ENCODE data around the gene ZNF622.

The ZNF622 gene

GRCh38 chr5:16461026-16461425 lies 4.6 kb downstream of the ZNF622 start:
- no peak overlapping the region for H3K9ac ChIP-seq
- TF ChIP-seq CTCF (conservative IDR thresholded peaks at IDR 0.05; ENCODE audit: low read depth, low read length) = no peak
- no peak overlapping the region for H3K4me3 ChIP-seq (IDR thresholded peaks at IDR 0.05; ENCODE audit: insufficient read depth, low read depth, low read length)
- H3K4me1 ChIP-seq (ENCODE audit: low read depth, poor library complexity, severe bottlenecking) = peaks cover 41% of the 10 kb centered on the region
- H3K27me3 ChIP-seq (ENCODE audit: insufficient read depth, low read depth) = no peaks in the 10 kb centered on the region
- H3K79me2 ChIP-seq (ENCODE audit: insufficient read depth, low read depth) = peaks cover 49% of the 10 kb centered on the region
- H2AFZ ChIP-seq (ENCODE audit: low read depth) = no peak overlapping the region
- H3K4me2 ChIP-seq = no peak overlapping the region
- H3K27ac ChIP-seq = no peak overlapping the region
- H3K36me3 ChIP-seq (ENCODE audit: insufficient read depth) = peaks cover 15% of the 10 kb centered on the region; the same call in 1 of the 2 replicates
- peaks cover 6% of the 10 kb centered on the region; the same call in 1 of the 2 replicates for H4K20me1 ChIP-seq (ENCODE audit: insufficient read depth)

- peaks cover 46% of the 10 kb centered on the region for H3K4me1 ChIP-seq (ENCODE audit: low read depth, poor library complexity, severe bottlenecking)
- no peak overlapping the region for H2AFZ ChIP-seq (ENCODE audit: low read depth)
- no peaks in the 10 kb centered on the region for H3K27me3 ChIP-seq (ENCODE audit: insufficient read depth, low read depth)
- H3K79me2 ChIP-seq (ENCODE audit: insufficient read depth, low read depth) = peaks cover 54% of the 10 kb centered on the region
- peaks cover 20% of the 10 kb centered on the region; the same call in 1 of the 2 replicates for H3K36me3 ChIP-seq (ENCODE audit: insufficient read depth)
- H3K4me3 ChIP-seq (IDR thresholded peaks at IDR 0.05; ENCODE audit: insufficient read depth, low read depth, low read length) = no peak overlapping the region
- peaks cover 9% of the 10 kb centered on the region; the same call in 1 of the 2 replicates for H4K20me1 ChIP-seq (ENCODE audit: insufficient read depth)
- no peak overlapping the region for H3K9ac ChIP-seq
- TF ChIP-seq CTCF (conservative IDR thresholded peaks at IDR 0.05; ENCODE audit: low read depth, low read length) = no peak
- H3K4me2 ChIP-seq = no peak overlapping the region
- no peak overlapping the region for H3K27ac ChIP-seq
These were observed 6.1 kb downstream of the ZNF622 start for GRCh38 chr5:16459451-16459850.

- H4K20me1 ChIP-seq (ENCODE audit: insufficient read depth) = peaks cover 5% of the 10 kb centered on the region; the same call in 1 of the 2 replicates
- peaks cover 13% of the 10 kb centered on the region; the same call in 1 of the 2 replicates for H3K36me3 ChIP-seq (ENCODE audit: insufficient read depth)
- no peak overlapping the region for H3K4me2 ChIP-seq
- H3K27ac ChIP-seq = no peak overlapping the region
- H3K79me2 ChIP-seq (ENCODE audit: insufficient read depth, low read depth) = peaks cover 45% of the 10 kb centered on the region
- no peaks in the 10 kb centered on the region for H3K27me3 ChIP-seq (ENCODE audit: insufficient read depth, low read depth)
- H3K9ac ChIP-seq = no peak overlapping the region
- H3K4me1 ChIP-seq (ENCODE audit: low read depth, poor library complexity, severe bottlenecking) = peaks cover 31% of the 10 kb centered on the region
- no peak for TF ChIP-seq CTCF (conservative IDR thresholded peaks at IDR 0.05; ENCODE audit: low read depth, low read length)
- no peak overlapping the region for H3K4me3 ChIP-seq (IDR thresholded peaks at IDR 0.05; ENCODE audit: insufficient read depth, low read depth, low read length)
- H2AFZ ChIP-seq (ENCODE audit: low read depth) = no peak overlapping the region
These were observed 7.7 kb downstream of the ZNF622 start for GRCh38 chr5:16457853-16458252.

- H3K27ac ChIP-seq = no peak overlapping the region
- peaks cover 42% of the 10 kb centered on the region for H3K79me2 ChIP-seq (ENCODE audit: insufficient read depth, low read depth)
- H3K27me3 ChIP-seq (ENCODE audit: insufficient read depth, low read depth) = no peaks in the 10 kb centered on the region
- H2AFZ ChIP-seq (ENCODE audit: low read depth) = no peak overlapping the region
- peaks cover 9% of the 10 kb centered on the region; the same call in 1 of the 2 replicates for H3K36me3 ChIP-seq (ENCODE audit: insufficient read depth)
- peaks cover 28% of the 10 kb centered on the region for H3K4me1 ChIP-seq (ENCODE audit: low read depth, poor library complexity, severe bottlenecking)
- peaks cover 5% of the 10 kb centered on the region; the same call in 1 of the 2 replicates for H4K20me1 ChIP-seq (ENCODE audit: insufficient read depth)
- TF ChIP-seq CTCF (conservative IDR thresholded peaks at IDR 0.05; ENCODE audit: low read depth, low read length) = no peak
- H3K4me3 ChIP-seq (IDR thresholded peaks at IDR 0.05; ENCODE audit: insufficient read depth, low read depth, low read length) = no peak overlapping the region
- H3K4me2 ChIP-seq = no peak overlapping the region
- no peak overlapping the region for H3K9ac ChIP-seq
These were observed 8.1 kb downstream of the ZNF622 start for GRCh38 chr5:16457451-16457850.
